ENCODE results near the gene PM20D2.

PM20D2 gene

GRCh38 chr6:89205819-89206218 is 60.0 kb downstream of the PM20D2 start:
- no peak for DNase-seq

- DNase-seq: no peak
These were observed 62.7 kb downstream of the PM20D2 start for GRCh38 chr6:89208551-89208950.

GRCh38 chr6:89209457-89209856 is 63.6 kb downstream of the PM20D2 start:
- no peak for DNase-seq

GRCh38 chr6:89212472-89212871 is 66.6 kb downstream of the PM20D2 start:
- DNase-seq: no peak

- no peak for DNase-seq
These were observed 68.3 kb downstream of the PM20D2 start for GRCh38 chr6:89214197-89214596.

All from activated gamma-delta T cell treated with Interleukin-2 at 50 U/mL for 16 hours (primary cell).